ENCODE measurements around the gene PAPSS1.

Gene PAPSS1

DNA sequence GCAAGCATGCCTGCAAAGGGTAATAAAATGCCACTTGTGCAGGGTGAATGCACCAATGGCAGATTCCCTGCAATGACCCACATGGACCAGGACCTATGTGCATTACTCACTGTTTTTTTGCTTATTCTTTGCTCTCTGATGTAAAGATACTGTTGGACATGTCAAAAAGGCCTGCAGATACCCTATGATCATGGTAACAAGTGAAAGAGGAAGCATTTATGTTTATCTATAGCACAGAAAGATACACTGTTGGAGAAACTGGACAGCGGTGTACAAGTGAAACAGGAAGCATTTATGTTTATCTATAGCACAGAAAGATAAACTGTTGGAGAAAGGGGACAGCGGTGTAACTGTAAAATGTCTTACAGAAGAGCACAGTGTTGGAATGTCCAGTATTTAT, 127.5 kb downstream of the PAPSS1 start:
- Histone ChIP-seq H3K36me3 (no peaks in the 10 kb centered on the region), H3K27me3 (no peaks in the 10 kb centered on the region), H3K27ac (no peak overlapping the region), H3K9me3 (peaks cover 0 to 35% (median 19%) of the 10 kb centered on the region in 3 donors), H3K4me1 (no peaks in the 10 kb centered on the region), H3K4me3 (no peak overlapping the region)
- intact Hi-C loops (cut with DNase I; ENCODE audit: low total_unique reads) = no loop called here
- TF ChIP-seq, protein P1, sequence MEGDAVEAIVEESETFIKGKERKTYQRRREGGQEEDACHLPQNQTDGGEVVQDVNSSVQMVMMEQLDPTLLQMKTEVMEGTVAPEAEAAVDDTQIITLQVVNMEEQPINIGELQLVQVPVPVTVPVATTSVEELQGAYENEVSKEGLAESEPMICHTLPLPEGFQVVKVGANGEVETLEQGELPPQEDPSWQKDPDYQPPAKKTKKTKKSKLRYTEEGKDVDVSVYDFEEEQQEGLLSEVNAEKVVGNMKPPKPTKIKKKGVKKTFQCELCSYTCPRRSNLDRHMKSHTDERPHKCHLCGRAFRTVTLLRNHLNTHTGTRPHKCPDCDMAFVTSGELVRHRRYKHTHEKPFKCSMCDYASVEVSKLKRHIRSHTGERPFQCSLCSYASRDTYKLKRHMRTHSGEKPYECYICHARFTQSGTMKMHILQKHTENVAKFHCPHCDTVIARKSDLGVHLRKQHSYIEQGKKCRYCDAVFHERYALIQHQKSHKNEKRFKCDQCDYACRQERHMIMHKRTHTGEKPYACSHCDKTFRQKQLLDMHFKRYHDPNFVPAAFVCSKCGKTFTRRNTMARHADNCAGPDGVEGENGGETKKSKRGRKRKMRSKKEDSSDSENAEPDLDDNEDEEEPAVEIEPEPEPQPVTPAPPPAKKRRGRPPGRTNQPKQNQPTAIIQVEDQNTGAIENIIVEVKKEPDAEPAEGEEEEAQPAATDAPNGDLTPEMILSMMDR (IDR thresholded peaks at IDR 0.05) = no peak
- DNase-seq = no peak

GRCh38 chr4:107589269-107589668, 130.8 kb downstream of the PAPSS1 start:
- TF ChIP-seq, protein P1 (IDR thresholded peaks at IDR 0.05) = no peak
- DNase-seq = no peak
- Histone ChIP-seq H3K27ac (no peak overlapping the region), H3K4me1 (no peaks in the 10 kb centered on the region), H3K9me3 (peaks cover 0 to 36% (median 19%) of the 10 kb centered on the region in 3 donors), H3K27me3 (no peaks in the 10 kb centered on the region), H3K4me3 (no peak overlapping the region), H3K36me3 (no peaks in the 10 kb centered on the region)
- intact Hi-C loops (cut with DNase I; ENCODE audit: low total_unique reads) = no loop called here

GRCh38 chr4:107586371-107586770, 133.7 kb downstream of the PAPSS1 start:
- peaks cover 0 to 36% (median 19%) of the 10 kb centered on the region in 3 donors for H3K9me3 ChIP-seq
- H3K4me3 ChIP-seq = no peak overlapping the region
- DNase-seq = no peak
- no peaks in the 10 kb centered on the region for H3K27me3 ChIP-seq
- no peaks in the 10 kb centered on the region for H3K4me1 ChIP-seq
- TF ChIP-seq, protein P1 (IDR thresholded peaks at IDR 0.05) = no peak
- H3K27ac ChIP-seq = no peak overlapping the region
- H3K36me3 ChIP-seq = no peaks in the 10 kb centered on the region
- intact Hi-C loops (cut with DNase I; ENCODE audit: low total_unique reads) = no loop called here

- Histone ChIP-seq H3K9me3 (no peaks in the 10 kb centered on the region), H3K4me1 (no peaks in the 10 kb centered on the region), H3K27me3 (no peaks in the 10 kb centered on the region), H3K4me3 (no peak overlapping the region), H3K27ac (no peak overlapping the region), H3K36me3 (no peaks in the 10 kb centered on the region)
- TF ChIP-seq, protein P1 (IDR thresholded peaks at IDR 0.05) = no peak
- intact Hi-C loops (cut with DNase I; ENCODE audit: low total_unique reads) = no loop called here
- DNase-seq = no peak
Measured at GRCh38 chr4:107579099-107579498, 140.9 kb downstream of the PAPSS1 start.

- H3K4me1 ChIP-seq = no peaks in the 10 kb centered on the region
- H3K27ac ChIP-seq = no peak overlapping the region
- DNase-seq = no peak
- no peaks in the 10 kb centered on the region for H3K9me3 ChIP-seq
- intact Hi-C loops (cut with DNase I; ENCODE audit: low total_unique reads) = no loop called here
- H3K36me3 ChIP-seq = no peaks in the 10 kb centered on the region
- H3K27me3 ChIP-seq = no peaks in the 10 kb centered on the region
- H3K4me3 ChIP-seq = no peak overlapping the region
- TF ChIP-seq, protein P1 (IDR thresholded peaks at IDR 0.05) = no peak
Measured at GRCh38 chr4:107578321-107578720, 141.7 kb downstream of the PAPSS1 start.

DNA sequence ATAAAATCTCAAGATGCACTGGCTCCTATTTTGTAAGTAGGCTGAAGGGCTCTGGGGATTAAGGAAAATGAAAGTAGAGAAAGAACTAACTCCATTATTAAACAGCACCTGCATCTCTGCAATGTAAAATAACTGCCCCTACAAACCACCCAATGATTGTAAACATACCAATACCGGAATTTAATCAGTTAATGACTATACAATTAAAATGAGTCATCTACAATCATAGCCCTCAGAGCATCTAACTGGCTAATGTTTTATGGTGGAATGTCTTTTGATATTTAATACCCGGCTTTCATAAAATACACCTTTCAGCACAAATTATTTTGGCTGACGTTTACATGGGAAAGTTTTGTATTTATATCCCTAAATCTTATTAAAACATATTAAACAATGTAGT, 142.3 kb downstream of the PAPSS1 start:
- no peak overlapping the region for H3K27ac ChIP-seq
- DNase-seq = no peak
- TF ChIP-seq, protein P1 (IDR thresholded peaks at IDR 0.05) = no peak

More for the DNA sequence above, 142.3 kb downstream of the PAPSS1 start:
- Histone ChIP-seq H3K4me1 (no peaks in the 10 kb centered on the region), H3K27me3 (no peaks in the 10 kb centered on the region), H3K36me3 (no peaks in the 10 kb centered on the region), H3K9me3 (no peaks in the 10 kb centered on the region), H3K4me3 (no peak overlapping the region)
- intact Hi-C loops (cut with DNase I; ENCODE audit: low total_unique reads) = no loop called here
